ENCODE data around the gene TDRD12. TPM values are rescaled to one million over a fixed set of nuclear protein-coding genes. Genes with fewer than 3 reads are reported as not detected.

Gene TDRD12
- total and polyA plus RNA-seq, 2 of the 13 experiments (the other 11 are each of a cell fraction or from before 2014, with no cell fraction given) = 0.03 to 0.40 TPM

- Histone ChIP-seq H2AFZ (ENCODE audit: low read length) (no peak overlapping the region), H3K79me2 (ENCODE audit: insufficient read depth, low read length) (no peaks in the 10 kb centered on the region), H3K4me3 (replicated peaks in 1 of 3; ENCODE audit: insufficient read depth in 1 of 3, low read depth in 2 of 3, low read length in 3 of 3) (no peak overlapping the region), H3K9me3 (ENCODE audit: low read length) (no peaks in the 10 kb centered on the region), H3K4me1 (ENCODE audit: insufficient read depth, low read length) (peaks cover 36% of the 10 kb centered on the region), H3K27ac (ENCODE audit: extremely low read length, insufficient read depth, low read length) (no peak overlapping the region), H3K36me3 (replicated peaks in 1 of 2; ENCODE audit: control insufficient read depth in 1 of 2, insufficient read depth in 2 of 2, low read length in 2 of 2) (no peaks in the 10 kb centered on the region), H3K9ac (ENCODE audit: insufficient read depth, low read depth, low read length) (no peak overlapping the region), H3K4me2 (ENCODE audit: low read depth, low read length) (peak overlapping the region; percentile 72), H3K27me3 (ENCODE audit: control insufficient read depth in 1 of 2, insufficient read depth in 2 of 2, low read length in 2 of 2) (peaks cover 0 to 4% of the 10 kb centered on the region in 2 experiments; a peak in 1 of 5 replicates), H4K20me1 (ENCODE audit: insufficient read depth, low read length) (no peaks in the 10 kb centered on the region)
- in situ Hi-C loops (cut with HindIII; ENCODE audit: extremely low pct_ligation_motif_present, low pct_unique_long_range_greater_than_20kb) = no loop called here
- CTCF ChIA-PET (ENCODE audit: low intra/inter-chr PET ratio, low total read pairs) = no interaction called here
- no TSS peak for BruUV-seq (replicated peaks)
- FAIRE-seq (no peak), ATAC-seq (no peak), DNase-seq (ENCODE audit: low spot score) (no peak)
- 72% methylated on average over 7 of the region's 7 CpGs for WGBS (ENCODE audit: low lambda C conversion rate)
- POLR2A ChIA-PET = no interaction called here
- intact Hi-C loops (cut with micrococcal nuclease; ENCODE audit: unreplicated experiment) = no loop called here
- TF ChIP-seq ZFP82 (CRISPR knock-in tag; IDR thresholded peaks at IDR 0.05; ENCODE audit: borderline replicate concordance) = no peak
- TF ChIP-seq AKAP8 (CRISPR knock-in tag; IDR thresholded peaks at IDR 0.05) = no peak
- TF ChIP-seq SOX6 (IDR thresholded peaks at IDR 0.05) = no peak
- no peak for TF ChIP-seq SOX6 (CRISPR knock-in tag; IDR thresholded peaks at IDR 0.05)
- TF ChIP-seq TOE1 (CRISPR knock-in tag; IDR thresholded peaks at IDR 0.05) = no peak
- 0 out of 2 replicates have a peak, but pooled peaks have one; percentile 4 for TF ChIP-seq PITX1 (CRISPR knock-in tag; IDR thresholded peaks at IDR 0.05)
Measured at GRCh38 chr19:32816555-32817099, 97.1 kb downstream of the TDRD12 start.

- no peaks in the 10 kb centered on the region for H4K20me1 ChIP-seq (ENCODE audit: insufficient read depth, low read length)
- DNase-seq (ENCODE audit: low spot score) (peak; percentile 59), ATAC-seq (peak; percentile 88), FAIRE-seq (peak; percentile 36)
- H3K9me3 ChIP-seq (ENCODE audit: low read length) = no peaks in the 10 kb centered on the region
- CTCF ChIA-PET (ENCODE audit: low intra/inter-chr PET ratio, low total read pairs) = no interaction called here
- no TSS peak for BruUV-seq (replicated peaks)
- intact Hi-C loops (cut with micrococcal nuclease; ENCODE audit: unreplicated experiment) = no loop called here
- H3K4me2 ChIP-seq (ENCODE audit: low read depth, low read length) = peak overlapping the region; percentile 72
- H3K79me2 ChIP-seq (ENCODE audit: insufficient read depth, low read length) = no peaks in the 10 kb centered on the region
- H3K4me1 ChIP-seq (ENCODE audit: insufficient read depth, low read length) = peaks cover 31% of the 10 kb centered on the region
- 4% methylated on average over 16 of the region's 17 CpGs for WGBS (ENCODE audit: low lambda C conversion rate)
- H3K27ac ChIP-seq (ENCODE audit: extremely low read length, insufficient read depth, low read length) = peak overlapping the region; percentile 23
- no peaks in the 10 kb centered on the region for H3K36me3 ChIP-seq (replicated peaks in 1 of 2; ENCODE audit: control insufficient read depth in 1 of 2, insufficient read depth in 2 of 2, low read length in 2 of 2)
- peak overlapping the region; percentile 2 to 42 (median 6); a peak in 2 of 6 replicates for H3K4me3 ChIP-seq (replicated peaks in 1 of 3; ENCODE audit: insufficient read depth in 1 of 3, low read depth in 2 of 3, low read length in 3 of 3)
- in situ Hi-C loops (cut with HindIII; ENCODE audit: extremely low pct_ligation_motif_present, low pct_unique_long_range_greater_than_20kb) = no loop called here
- POLR2A ChIA-PET = no interaction called here
- no peaks in the 10 kb centered on the region; a peak in 1 of 5 replicates for H3K27me3 ChIP-seq (ENCODE audit: control insufficient read depth in 1 of 2, insufficient read depth in 2 of 2, low read length in 2 of 2)
- H2AFZ ChIP-seq (ENCODE audit: low read length) = peak overlapping the region; percentile 3
- no peak overlapping the region; the same call in 1 of the 2 replicates for H3K9ac ChIP-seq (ENCODE audit: insufficient read depth, low read depth, low read length)
- peak; percentile 82; the same call in 1 of the 2 replicates for TF ChIP-seq CEBPB (IDR thresholded peaks at IDR 0.05; ENCODE audit: borderline replicate concordance, low read depth, low read length)
- peak; percentile 41; the same call in 1 of the 2 replicates for TF ChIP-seq ZFX (CRISPR knock-in tag; IDR thresholded peaks at IDR 0.05; ENCODE audit: low read depth)
- peak; percentile 98 for TF ChIP-seq RARA (CRISPR knock-in tag; IDR thresholded peaks at IDR 0.05)
- no peak for TF ChIP-seq REST (IDR thresholded peaks at IDR 0.05; ENCODE audit: borderline replicate concordance in 1 of 2, low read depth in 1 of 2, low read length in 2 of 2)
- 0 out of 2 replicates have a peak, but pooled peaks have one; percentile 46 for TF ChIP-seq NR1H2 (CRISPR knock-in tag; IDR thresholded peaks at IDR 0.05; ENCODE audit: borderline replicate concordance, low read depth)
- peak; percentile 95 for TF ChIP-seq ESRRA (CRISPR knock-in tag; IDR thresholded peaks at IDR 0.05; ENCODE audit: low read depth)
- TF ChIP-seq ZNF703 (CRISPR knock-in tag; IDR thresholded peaks at IDR 0.05; ENCODE audit: borderline replicate concordance) = no peak
- peak; percentile 54; the same call in 1 of the 2 replicates for TF ChIP-seq HDAC1 (CRISPR knock-in tag; IDR thresholded peaks at IDR 0.05)
Measured at GRCh38 chr19:32817569-32818476, 98.3 kb downstream of the TDRD12 start.

All from HepG2 (cell line).